Diencephalon (tissue), 1 donor: ENCODE results near the gene ST8SIA3. TPM values are rescaled to one million over a fixed set of nuclear protein-coding genes. Genes with fewer than 3 reads are reported as not detected.

Source experiments
- total RNA-seq: library from RNA; depleted of rRNA; stranded (reverse); fragments of >200 nt; gene quantifications from one replicate; pipeline ENCODE4 v1.2.3, GENCODE V29; 2014

Gene ST8SIA3, protein sequence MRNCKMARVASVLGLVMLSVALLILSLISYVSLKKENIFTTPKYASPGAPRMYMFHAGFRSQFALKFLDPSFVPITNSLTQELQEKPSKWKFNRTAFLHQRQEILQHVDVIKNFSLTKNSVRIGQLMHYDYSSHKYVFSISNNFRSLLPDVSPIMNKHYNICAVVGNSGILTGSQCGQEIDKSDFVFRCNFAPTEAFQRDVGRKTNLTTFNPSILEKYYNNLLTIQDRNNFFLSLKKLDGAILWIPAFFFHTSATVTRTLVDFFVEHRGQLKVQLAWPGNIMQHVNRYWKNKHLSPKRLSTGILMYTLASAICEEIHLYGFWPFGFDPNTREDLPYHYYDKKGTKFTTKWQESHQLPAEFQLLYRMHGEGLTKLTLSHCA
- 53.5 TPM for total RNA-seq

GRCh38 chr18:57352271-57352701, at the start of gene ST8SIA3:
Gene ST8SIA3, plus strand, starts transcription at chr18:57352557. Its CDS starts 290 bp downstream, at chr18:57352847.

Other genes with a start within 250 kb of the ST8SIA3 start
- not detected for gene BOD1L2, start 205.5 kb upstream of the ST8SIA3 start, total RNA-seq
- gene ONECUT2, start 82.8 kb downstream of the ST8SIA3 start, total RNA-seq: 7.4 TPM
- 37.1 TPM for gene FECH, start 234.1 kb downstream of the ST8SIA3 start, total RNA-seq